GM12892 (cell line): ENCODE data around the gene CCDC141.

Experiments
- POLR2A ChIP-seq: IDR thresholded peaks from 2 replicates; pipeline ENCODE4 v1.6.1; 2011; ENCODE audit warnings: low read depth, low read length, control low read depth
- TAF1 ChIP-seq: IDR thresholded peaks from 2 replicates; pipeline ENCODE4 v1.6.1; 2011; ENCODE audit warnings: low read depth, mild to moderate bottlenecking, control low read depth, low read length, borderline replicate concordance

GRCh38 chr2:178943745-178944144 lies 106.2 kb downstream of the CCDC141 start:
- TF ChIP-seq POLR2A: no peak
- TF ChIP-seq TAF1: no peak
